GM18499 (cell line): ENCODE data around the gene PDZD11.
"Not testable (repeated sequence)": the region's sequence is repeated elsewhere in the genome, so short reads cannot be mapped to it uniquely, and the experiment has no call there.

Experiments used
- ATAC-seq: cut with Tn5 transposase; IDR thresholded peaks from one replicate; pipeline ENCODE4 v1.9.1; 2021; ENCODE audit warnings: moderate number of reproducible peaks; ENCODE audit not compliant: insufficient read depth, unreplicated experiment

Gene PDZD11

GRCh38 chrX:70260104-70260503 lies 29.6 kb downstream of the PDZD11 start, which contains the start of gene P2RY4:
TSS of gene P2RY4 (minus strand) at chrX:70260204. CDS start at chrX:70259624, 580 bp downstream.
- ATAC-seq, result no peak

- ATAC-seq, result no peak
These were observed 32.1 kb downstream of the PDZD11 start for GRCh38 chrX:70257423-70258288.

- ATAC-seq, result no peak
These were observed 34.3 kb downstream of the PDZD11 start for GRCh38 chrX:70255452-70255851.

DNA sequence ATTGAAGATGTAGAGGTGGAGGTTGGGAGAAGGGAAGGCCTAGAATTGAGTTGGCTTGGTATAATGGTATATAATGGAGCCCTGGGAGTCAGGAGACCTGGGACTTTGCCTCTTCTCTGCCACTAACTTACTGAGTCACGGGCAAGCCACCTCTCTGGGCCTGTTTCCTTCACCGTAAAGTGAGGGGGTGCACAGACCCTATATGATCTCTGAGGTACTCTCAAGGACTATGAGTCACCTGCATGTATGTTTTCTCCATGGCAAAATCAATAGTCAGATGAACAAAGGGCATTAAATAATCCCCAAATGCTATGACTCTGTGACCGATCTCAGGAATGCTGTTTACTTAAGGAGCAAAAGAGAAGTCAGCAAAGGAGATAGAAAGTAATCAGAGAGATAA lies 34.8 kb downstream of the PDZD11 start:
- no peak for ATAC-seq

DNA sequence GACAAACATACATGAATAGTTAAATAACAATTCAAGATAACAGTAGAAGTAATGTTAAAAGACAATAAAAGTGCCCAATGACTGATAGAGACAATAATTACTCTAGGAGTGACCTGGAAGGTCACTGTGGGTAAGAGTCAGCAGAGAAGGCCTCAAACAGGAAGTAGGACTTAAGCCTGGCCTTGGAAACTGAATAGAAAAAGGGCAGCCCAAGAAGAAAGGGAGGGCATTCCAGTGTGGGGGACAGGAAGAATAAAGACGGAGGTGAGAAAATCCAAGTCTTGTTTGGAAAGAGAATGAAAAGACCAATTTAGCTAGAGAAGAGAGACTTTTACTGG lies 35.7 kb downstream of the PDZD11 start:
- no peak for ATAC-seq

DNA sequence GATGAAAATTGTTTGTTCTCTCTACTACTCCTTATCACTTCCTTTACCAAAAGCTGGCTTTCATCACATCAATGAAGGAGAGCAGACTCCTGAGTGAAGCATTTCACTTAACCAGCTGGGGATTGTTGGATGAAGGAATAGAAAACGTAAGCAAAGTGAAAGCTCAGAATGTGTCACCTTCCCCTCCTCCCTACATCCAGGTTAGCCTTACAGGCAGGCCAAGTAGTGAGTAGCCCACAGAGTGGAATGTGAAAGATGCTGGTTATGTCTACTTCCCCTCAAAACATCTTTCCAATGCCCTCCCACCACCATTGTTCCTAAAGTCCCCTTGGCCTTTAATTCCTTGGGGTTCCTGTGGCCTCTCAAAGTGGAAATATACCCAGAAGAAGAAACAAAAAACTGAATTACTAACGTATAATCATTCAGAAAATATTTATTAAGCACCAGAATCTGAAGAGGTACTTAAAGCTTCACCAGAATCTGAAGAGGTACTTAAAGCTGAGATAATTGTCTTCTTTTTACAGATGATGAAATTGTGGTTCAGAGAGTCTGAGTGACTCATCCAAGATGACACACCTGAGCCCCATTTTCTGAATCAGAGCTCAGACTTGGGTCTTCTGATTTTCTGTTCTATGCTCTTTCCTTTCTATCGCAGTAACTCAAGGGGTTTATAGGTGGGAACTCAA lies 36.2 kb downstream of the PDZD11 start:
- ATAC-seq, result no peak

GRCh38 chrX:70252491-70252890 lies 37.2 kb downstream of the PDZD11 start:
- no peak for ATAC-seq

GRCh38 chrX:70247252-70247651 lies 42.5 kb downstream of the PDZD11 start:
- ATAC-seq, result no peak

- no peak for ATAC-seq
These were observed 44.8 kb downstream of the PDZD11 start for GRCh38 chrX:70244881-70245280.

- ATAC-seq, result not testable (repeated sequence)
These were observed 46.1 kb downstream of the PDZD11 start for GRCh38 chrX:70243601-70244000.

- no peak for ATAC-seq
These were observed 48.2 kb downstream of the PDZD11 start for GRCh38 chrX:70241501-70241900.

DNA sequence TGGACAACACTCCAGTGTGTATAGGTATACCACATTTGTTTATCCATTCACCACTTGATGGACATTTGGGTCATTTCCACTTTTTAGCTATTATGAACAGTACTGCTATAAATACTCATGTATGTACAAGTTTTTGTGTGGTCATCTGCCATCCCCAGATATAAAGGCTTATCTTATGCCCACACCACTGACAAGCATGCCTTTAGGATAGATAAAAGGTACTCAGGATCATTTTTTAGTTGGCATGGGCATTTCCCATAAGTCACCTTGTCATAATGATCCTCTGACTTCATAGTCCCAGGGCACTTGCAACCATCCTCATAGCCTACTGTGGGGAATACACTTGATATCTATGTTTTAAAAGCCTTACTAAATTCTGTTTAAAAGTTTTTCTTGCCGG lies 49.0 kb downstream of the PDZD11 start:
- ATAC-seq, result no peak
